ENCODE data around the gene EFNA5.

- TF ChIP-seq SMC3 (IDR thresholded peaks at IDR 0.05; ENCODE audit: low read depth, low read length) (no peak), GABPA (IDR thresholded peaks at IDR 0.05; ENCODE audit: low read depth) (no peak), POLR2AphosphoS5 (IDR thresholded peaks at IDR 0.05; ENCODE audit: low read depth, low read length) (no peak), RAD21 (IDR thresholded peaks at IDR 0.05; ENCODE audit: low read length) (no peak), JUND (IDR thresholded peaks at IDR 0.05) (no peak), FOXJ3 (CRISPR knock-in tag; IDR thresholded peaks at IDR 0.05) (no peak), EP300 (IDR thresholded peaks at IDR 0.05; ENCODE audit: borderline replicate concordance in 1 of 2, low read depth in 1 of 2, low read length in 1 of 2) (no peak), ELF1 (IDR thresholded peaks at IDR 0.05) (no peak), REST (IDR thresholded peaks at IDR 0.05; ENCODE audit: low read depth, low read length) (no peak), EZH2phosphoT487 (IDR thresholded peaks at IDR 0.05; ENCODE audit: borderline replicate concordance, low read depth) (no peak), USF1 (IDR thresholded peaks at IDR 0.05; ENCODE audit: borderline replicate concordance, low read depth) (no peak)
Observed at GRCh38 chr5:107476783-107477182, 194.0 kb downstream of the EFNA5 start.

Measured in SK-N-SH (cell line).